H1 (cell line): ENCODE data around the gene CNNM2. TPM values are rescaled to one million over a fixed set of nuclear protein-coding genes. Genes with fewer than 3 reads are reported as not detected.

Source experiments
- CTCF ChIA-PET: fragments of 300-600 bp; sonication (Branson Sonifier 250); formaldehyde crosslinking; loops from one replicate; lab custom pipeline; 2021; ENCODE audit not compliant: partially characterized antibody; lab: Charles Lee
- POLR2A ChIA-PET: fragments of 300-600 bp; sonication (Branson Sonifier 250); formaldehyde crosslinking; loops from one replicate; lab custom pipeline; 2021; ENCODE audit warnings: inconsistent platforms; ENCODE audit not compliant: partially characterized antibody; lab: Charles Lee
- DNase-seq, 2 experiments: peaks; one replicate each; pipeline versions ENCODE4 v3.0.0 to v3.0.0-alpha.2; 2010 to 2022; ENCODE audit warnings: low spot score in 2 of 2, low read depth in 1 of 2, mixed read lengths in 1 of 2
- FAIRE-seq: peaks from 2 replicates; lab custom pipeline; 2011; peaks lifted over from hg19 to GRCh38; lab: Jason Lieb, UNC
- H2AFZ ChIP-seq: 2 replicates; pipeline ENCODE4 v1.8.1; 2012; ENCODE audit warnings: low read length, inconsistent platforms
- H2AK5ac ChIP-seq: 2 replicates; pipeline ENCODE4 v1.6.1; 2013; ENCODE audit warnings: low read depth, low read length
- H2BK120ac ChIP-seq: replicated peaks from 2 replicates; pipeline ENCODE3; 2013; ENCODE audit warnings: low read depth, low read length, inconsistent platforms
- H2BK12ac ChIP-seq: 2 replicates; pipeline ENCODE4 v1.6.1; 2013; ENCODE audit warnings: low read depth, low read length
- H2BK15ac ChIP-seq: 2 replicates; pipeline ENCODE4 v1.6.1; 2013; ENCODE audit warnings: low read length
- H2BK20ac ChIP-seq: 2 replicates; pipeline ENCODE4 v1.6.1; 2013; ENCODE audit warnings: low read length
- H2BK5ac ChIP-seq: 2 replicates; pipeline ENCODE4 v1.6.1; 2013; ENCODE audit warnings: low read depth, low read length
- H3K14ac ChIP-seq: 2 replicates; pipeline ENCODE4 v1.6.1; 2013; ENCODE audit warnings: inconsistent platforms; ENCODE audit not compliant: insufficient read length
- H3K18ac ChIP-seq: 2 replicates; pipeline ENCODE4 v1.6.1; 2013; ENCODE audit warnings: low read length; ENCODE audit errors: extremely low read depth
- H3K23ac ChIP-seq: 2 replicates; pipeline ENCODE4 v1.6.1; 2013; ENCODE audit warnings: inconsistent platforms; ENCODE audit not compliant: insufficient read length
- H3K23me2 ChIP-seq: 2 replicates; pipeline ENCODE4 v1.6.1; 2013; ENCODE audit warnings: low read depth, low read length
- H3K27ac ChIP-seq: 2 replicates; pipeline ENCODE4 v1.6.1; 2011; ENCODE audit warnings: low read depth, low read length, inconsistent platforms
- H3K27me3 ChIP-seq, 4 experiments: replicated peaks in 1 of 4; 1 replicate in 1 of 4; 2 replicates in 3 of 4; pipeline versions ENCODE4 v1.6.1 to v1.8.1; 2011 to 2013; ENCODE audit warnings: low read length in 3 of 4, mild to moderate bottlenecking in 3 of 4, inconsistent platforms in 2 of 4, mixed read lengths in 2 of 4, moderate library complexity in 1 of 4; ENCODE audit not compliant: control insufficient read depth in 3 of 4, insufficient read depth in 3 of 4; ENCODE audit errors: extremely low read depth in 1 of 4
- H3K36me3 ChIP-seq, 4 experiments: 2 replicates each; pipeline versions ENCODE4 v1.6.1 to v1.8.1; 2011 to 2013; ENCODE audit warnings: mild to moderate bottlenecking in 4 of 4, low read length in 3 of 4, moderate library complexity in 2 of 4, control low read depth in 1 of 4, inconsistent platforms in 1 of 4; ENCODE audit not compliant: insufficient read depth in 4 of 4, control insufficient read depth in 2 of 4
- H3K4ac ChIP-seq: replicated peaks from 2 replicates; pipeline ENCODE3; 2013; ENCODE audit warnings: low read length, low read depth, mixed read lengths, inconsistent platforms; ENCODE audit not compliant: insufficient read length
- H3K4me1 ChIP-seq, 4 experiments: replicated peaks in 1 of 4; 1 replicate in 1 of 4; 2 replicates in 3 of 4; pipeline versions ENCODE4 v1.6.1 to v1.8.1; 2011 to 2013; ENCODE audit warnings: low read length in 3 of 4, inconsistent platforms in 2 of 4, mixed read lengths in 1 of 4; ENCODE audit not compliant: insufficient read depth in 4 of 4, control insufficient read depth in 3 of 4
- H3K4me2 ChIP-seq, 2 experiments: 2 replicates each; pipeline versions ENCODE4 v1.6.1 to v1.8.1; 2011 to 2013; ENCODE audit warnings: low read depth in 2 of 2, low read length in 2 of 2, control low read depth in 1 of 2, inconsistent platforms in 1 of 2, mild to moderate bottlenecking in 1 of 2; ENCODE audit not compliant: insufficient read depth in 1 of 2
- H3K4me3 ChIP-seq, 4 experiments: fragments of 200-600, 300-600 bp in 1 of 4; sonication (generic), shearing (Covaris generic), sonication (Bioruptor Twin) in 1 of 4; 2 replicates each; pipeline versions ENCODE4 v1.5.1 to v1.8.1; 2011 to 2016; ENCODE audit warnings: low read length in 4 of 4, low read depth in 3 of 4, control low read depth in 2 of 4, inconsistent platforms in 2 of 4, mild to moderate bottlenecking in 2 of 4, mixed read lengths in 1 of 4, moderate library complexity in 1 of 4; ENCODE audit not compliant: insufficient read depth in 2 of 4; ENCODE audit errors: extremely low read depth in 1 of 4
- H3K56ac ChIP-seq: replicated peaks from 2 replicates; pipeline ENCODE3; 2013; ENCODE audit warnings: low read depth, mild to moderate bottlenecking, mixed read lengths, low read length, inconsistent platforms; ENCODE audit not compliant: insufficient read length
- H3K79me1 ChIP-seq: 2 replicates; pipeline ENCODE4 v1.6.1; 2013; ENCODE audit warnings: low read depth, low read length, control low read depth
- H3K79me2 ChIP-seq, 2 experiments: 2 replicates each; pipeline versions ENCODE4 v1.6.1 to v1.8.1; 2012 to 2013; ENCODE audit warnings: low read length in 2 of 2, mild to moderate bottlenecking in 2 of 2, inconsistent platforms in 1 of 2; ENCODE audit not compliant: insufficient read depth in 2 of 2, control insufficient read depth in 1 of 2
- H3K9ac ChIP-seq, 4 experiments: replicated peaks in 1 of 4; 1 replicate in 1 of 4; 2 replicates in 3 of 4; pipeline versions ENCODE4 v1.6.1 to v1.8.1; 2011 to 2013; ENCODE audit warnings: low read depth in 3 of 4, low read length in 3 of 4, control low read depth in 2 of 4, mild to moderate bottlenecking in 2 of 4, moderate library complexity in 2 of 4, inconsistent platforms in 1 of 4; ENCODE audit errors: extremely low read depth in 1 of 4
- H3K9me3 ChIP-seq, 2 experiments: 2 replicates each; pipeline versions ENCODE4 v1.6.1 to v1.8.1; 2012 to 2013; ENCODE audit warnings: mild to moderate bottlenecking in 2 of 2, moderate library complexity in 2 of 2, control low read depth in 1 of 2, inconsistent platforms in 1 of 2, low read depth in 1 of 2, low read length in 1 of 2, mixed read lengths in 1 of 2; ENCODE audit not compliant: insufficient read depth in 2 of 2
- H4K20me1 ChIP-seq, 2 experiments: replicated peaks in 1 of 2; 2 replicates each; pipeline versions ENCODE3 to v1.8.1; 2011 to 2013; ENCODE audit warnings: inconsistent platforms in 2 of 2, low read length in 2 of 2, mild to moderate bottlenecking in 1 of 2; ENCODE audit not compliant: insufficient read depth in 2 of 2, control insufficient read depth in 1 of 2
- H4K5ac ChIP-seq: 2 replicates; pipeline ENCODE4 v1.6.1; 2013; ENCODE audit warnings: low read length, low read depth, mixed read lengths, inconsistent platforms; ENCODE audit not compliant: insufficient read length
- H4K8ac ChIP-seq: 2 replicates; pipeline ENCODE4 v1.8.0; 2013; ENCODE audit warnings: mild to moderate bottlenecking, moderate library complexity, low read length, inconsistent platforms; ENCODE audit not compliant: insufficient read depth; ENCODE audit errors: extremely low read depth
- H4K91ac ChIP-seq: replicated peaks from 2 replicates; pipeline ENCODE3; 2013; ENCODE audit warnings: low read length, mixed read lengths, inconsistent platforms; ENCODE audit not compliant: insufficient read length
- BRCA1 ChIP-seq: IDR thresholded peaks from 2 replicates; pipeline ENCODE4 v1.6.1; 2012; ENCODE audit warnings: low read depth, low read length, improper control_type of control experiment
- CREB1 ChIP-seq: IDR thresholded peaks from 2 replicates; pipeline ENCODE4 v1.6.1; 2012; ENCODE audit warnings: inconsistent platforms
- JUN ChIP-seq: IDR thresholded peaks from 2 replicates; pipeline ENCODE4 v1.6.1; 2011; ENCODE audit warnings: low read depth, mild to moderate bottlenecking, improper control_type of control experiment, low read length
- RAD21 ChIP-seq, 2 experiments: IDR thresholded peaks in 1 of 2; conservative IDR thresholded peaks in 1 of 2; 2 replicates each; pipeline ENCODE4 v1.6.1; 2011; ENCODE audit warnings: low read depth in 2 of 2, low read length in 2 of 2, improper control_type of control experiment in 1 of 2, inconsistent platforms in 1 of 2, mild to moderate bottlenecking in 1 of 2, moderate library complexity in 1 of 2
- SUZ12 ChIP-seq: fragments of 200-600 bp; sonication (generic); IDR thresholded peaks from 2 replicates; pipeline ENCODE4 v1.6.1; 2012; ENCODE audit warnings: mild to moderate bottlenecking, inconsistent platforms, low read length, moderate library complexity, mixed read lengths
- TBP ChIP-seq: IDR thresholded peaks from 2 replicates; pipeline ENCODE4 v1.6.1; 2011; ENCODE audit warnings: low read depth, low read length, improper control_type of control experiment
- TEAD4 ChIP-seq: IDR thresholded peaks from 2 replicates; pipeline ENCODE4 v1.6.1; 2012; ENCODE audit warnings: low read depth, low read length, inconsistent platforms, mixed read lengths
- WGBS, 2 experiments: shearing (Covaris generic) in 1 of 2; methylation state at CpG; one replicate each; pipeline versions ENCODE4 v1.1.6 to v1.1.7; 2013 to 2015; ENCODE audit warnings: low lambda C conversion rate in 2 of 2, mixed read lengths in 2 of 2, inconsistent platforms in 1 of 2, low coverage in 1 of 2, missing lambda C conversion rate in 1 of 2; ENCODE audit not compliant: insufficient replicate concordance in 2 of 2, insufficient coverage in 1 of 2, insufficient read length in 1 of 2; ENCODE audit errors: extremely low coverage in 1 of 2, missing lambda C conversion rate in 1 of 2; 5-methylcytosine and 5-hydroxymethylcytosine counted together
- polyA plus RNA-seq, 7 experiments: library from polyadenylated mRNA; depleted of rRNA in 3 of 7; stranded (reverse) in 5 of 7; unstranded in 2 of 7; fragments of >200 nt in 5 of 7; fragments of 200-250 nt in 2 of 7; gene quantifications; 1 replicate in 5 of 7; 2 replicates in 1 of 7; 4 replicates in 1 of 7; pipeline versions ENCODE4 v1.2.1 to v1.2.3, GENCODE V29; 2011 to 2013; ENCODE audit warnings: missing spikeins in 2 of 7, mixed read lengths in 2 of 7
- total RNA-seq: library from RNA; stranded (reverse); fragmentation: NEBNext Ultra II Directional; extraction: Animal tissue kit (Norgen Biotek cat#: 25700); gene quantifications from 2 replicates; pipeline ENCODE4 v1.2.1, GENCODE V29; 2021
- TF ChIP-seq, protein P1 (sequence below): IDR thresholded peaks from 2 replicates; pipeline ENCODE4 v1.6.1; 2012; ENCODE audit warnings: low read length, inconsistent platforms
- TF ChIP-seq, protein P2 (sequence below), 3 experiments: IDR thresholded peaks; 1 replicate in 2 of 3; 2 replicates in 1 of 3; pipeline versions ENCODE4 v1.5.1 to v1.6.1; 2011; ENCODE audit warnings: low read length in 3 of 3, mild to moderate bottlenecking in 3 of 3, inconsistent platforms in 2 of 3, low read depth in 1 of 3, moderate library complexity in 1 of 3; ENCODE audit not compliant: insufficient read depth in 1 of 3; ENCODE audit errors: control extremely low read depth in 1 of 3

Gene CNNM2
- total and polyA plus RNA-seq, 2 of the 8 experiments (the other 6 are each of a cell fraction or from before 2014, with no cell fraction given): 7.3 to 23.6 TPM

- ChIA-PET CTCF (interaction anchor here (0.8 to 2.9 kb wide), 7 partner anchors 14 to 162 kb away, joined by 3 to 14 read pairs (median 4); no protein-coding TSS in a partner anchor), POLR2A (interaction anchor here (0.7 kb wide), 1 partner anchor 8 kb away, joined by 3 read pairs; no protein-coding TSS in a partner anchor)
- no peak for FAIRE-seq
- Histone ChIP-seq H2BK5ac (no peak overlapping the region), H3K18ac (no peak overlapping the region), H3K79me1 (no peaks in the 10 kb centered on the region; the same call in 1 of the 2 replicates), H2AFZ (no peak overlapping the region), H3K4me3 (no peak overlapping the region), H3K23ac (no peak overlapping the region), H3K4me2 (no peak overlapping the region), H2BK120ac (no peak overlapping the region), H4K8ac (no peak overlapping the region), H2BK15ac (no peak overlapping the region), H3K14ac (no peak overlapping the region), H3K27me3 (no peaks in the 10 kb centered on the region), H3K4me1 (no peaks in the 10 kb centered on the region), H3K79me2 (no peaks in the 10 kb centered on the region), H4K20me1 (peaks cover 0 to 4% of the 10 kb centered on the region in 2 experiments), H3K4ac (no peak overlapping the region), H3K23me2 (no peaks in the 10 kb centered on the region), H2AK5ac (no peak overlapping the region), H3K36me3 (peaks cover 0 to 50% (median 23%) of the 10 kb centered on the region in 4 experiments; a peak in 6 of 8 replicates), H2BK12ac (no peak overlapping the region), H3K9me3 (no peaks in the 10 kb centered on the region), H3K9ac (no peak overlapping the region), H4K91ac (no peak overlapping the region), H3K27ac (no peak overlapping the region), H3K56ac (no peak overlapping the region), H4K5ac (no peak overlapping the region), H2BK20ac (no peak overlapping the region)
- 84% methylated on average over 2 of the region's 2 CpGs; no CpG with 5 or more reads in 1 of the 2 experiments for WGBS, 2 experiments
- TF ChIP-seq TBP (no peak), CREB1 (no peak), JUN (no peak), BRCA1 (no peak), SUZ12 (no peak), RAD21 (IDR thresholded peaks at IDR 0.05 in 1 of 2, conservative IDR thresholded peaks at IDR 0.05 in 1 of 2; ENCODE audit: low read depth in 2 of 2, low read length in 2 of 2) (peak; percentile 44 to 63), TEAD4 (no peak)
- TF ChIP-seq, protein P1, sequence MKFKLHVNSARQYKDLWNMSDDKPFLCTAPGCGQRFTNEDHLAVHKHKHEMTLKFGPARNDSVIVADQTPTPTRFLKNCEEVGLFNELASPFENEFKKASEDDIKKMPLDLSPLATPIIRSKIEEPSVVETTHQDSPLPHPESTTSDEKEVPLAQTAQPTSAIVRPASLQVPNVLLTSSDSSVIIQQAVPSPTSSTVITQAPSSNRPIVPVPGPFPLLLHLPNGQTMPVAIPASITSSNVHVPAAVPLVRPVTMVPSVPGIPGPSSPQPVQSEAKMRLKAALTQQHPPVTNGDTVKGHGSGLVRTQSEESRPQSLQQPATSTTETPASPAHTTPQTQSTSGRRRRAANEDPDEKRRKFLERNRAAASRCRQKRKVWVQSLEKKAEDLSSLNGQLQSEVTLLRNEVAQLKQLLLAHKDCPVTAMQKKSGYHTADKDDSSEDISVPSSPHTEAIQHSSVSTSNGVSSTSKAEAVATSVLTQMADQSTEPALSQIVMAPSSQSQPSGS: no peak
- TF ChIP-seq, protein P2, sequence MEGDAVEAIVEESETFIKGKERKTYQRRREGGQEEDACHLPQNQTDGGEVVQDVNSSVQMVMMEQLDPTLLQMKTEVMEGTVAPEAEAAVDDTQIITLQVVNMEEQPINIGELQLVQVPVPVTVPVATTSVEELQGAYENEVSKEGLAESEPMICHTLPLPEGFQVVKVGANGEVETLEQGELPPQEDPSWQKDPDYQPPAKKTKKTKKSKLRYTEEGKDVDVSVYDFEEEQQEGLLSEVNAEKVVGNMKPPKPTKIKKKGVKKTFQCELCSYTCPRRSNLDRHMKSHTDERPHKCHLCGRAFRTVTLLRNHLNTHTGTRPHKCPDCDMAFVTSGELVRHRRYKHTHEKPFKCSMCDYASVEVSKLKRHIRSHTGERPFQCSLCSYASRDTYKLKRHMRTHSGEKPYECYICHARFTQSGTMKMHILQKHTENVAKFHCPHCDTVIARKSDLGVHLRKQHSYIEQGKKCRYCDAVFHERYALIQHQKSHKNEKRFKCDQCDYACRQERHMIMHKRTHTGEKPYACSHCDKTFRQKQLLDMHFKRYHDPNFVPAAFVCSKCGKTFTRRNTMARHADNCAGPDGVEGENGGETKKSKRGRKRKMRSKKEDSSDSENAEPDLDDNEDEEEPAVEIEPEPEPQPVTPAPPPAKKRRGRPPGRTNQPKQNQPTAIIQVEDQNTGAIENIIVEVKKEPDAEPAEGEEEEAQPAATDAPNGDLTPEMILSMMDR (IDR thresholded peaks at IDR 0.05; ENCODE audit: control extremely low read depth in 1 of 3, insufficient read depth in 1 of 3, low read depth in 1 of 3, low read length in 3 of 3): peak; percentile 22 to 40 (median 24)
- DNase-seq: no peak
Observed at GRCh38 chr10:103086799-103087198, 168.7 kb downstream of the CNNM2 start.
